Hypothalamus (tissue), 51 donors: Measurements from ENCODE around the gene ABCA4.

Source experiments
- DNase-seq, 51 donors: peaks; one replicate each; lab custom pipeline; 2025; lab: John Stamatoyannopoulos, UW

ABCA4 gene

DNA sequence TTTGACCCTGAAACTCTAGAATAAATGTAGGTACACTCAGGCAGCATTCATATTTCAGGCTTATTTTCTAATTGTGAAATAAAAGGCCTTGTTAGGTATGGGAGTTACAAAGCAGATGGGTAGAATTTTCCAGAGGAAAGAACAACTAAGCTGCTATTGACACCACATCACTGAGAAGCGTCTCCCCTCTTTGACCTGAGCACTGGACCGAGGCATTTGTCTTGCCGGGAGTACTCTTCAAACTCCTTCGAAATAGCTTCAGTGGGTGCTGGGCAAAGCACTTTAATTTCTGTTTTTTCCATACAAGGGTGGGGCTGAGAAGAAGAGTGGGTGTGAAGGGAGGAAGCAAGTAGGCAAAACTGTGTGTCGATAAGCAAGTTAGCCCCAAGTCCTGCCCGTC is 36.4 kb downstream of the ABCA4 start:
- no peak for DNase-seq

GRCh38 chr1:94084085-94084484 is 36.9 kb downstream of the ABCA4 start:
- DNase-seq = no peak

DNA sequence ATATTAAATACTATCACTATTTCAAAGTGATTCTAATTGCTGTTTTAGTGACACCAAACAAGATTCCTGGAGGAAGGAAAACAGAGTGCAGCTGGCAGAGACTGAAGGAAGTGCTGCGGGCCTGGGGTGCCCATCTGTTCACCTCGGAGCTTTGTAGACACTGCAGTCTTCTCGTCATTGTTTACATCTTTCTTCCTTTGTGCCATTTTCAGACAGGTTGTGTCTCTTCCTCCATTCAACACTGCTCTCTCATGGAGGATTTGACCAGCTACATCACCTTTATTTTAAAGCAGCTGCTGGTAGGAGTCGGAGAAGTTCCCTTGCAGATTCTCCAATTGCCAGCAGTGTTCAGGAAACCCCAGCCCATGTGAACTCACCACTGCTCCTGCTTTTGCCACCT is 37.3 kb downstream of the ABCA4 start:
- DNase-seq = no peak

- DNase-seq = no peak
Observed at GRCh38 chr1:94081566-94082344, 39.2 kb downstream of the ABCA4 start.

DNA sequence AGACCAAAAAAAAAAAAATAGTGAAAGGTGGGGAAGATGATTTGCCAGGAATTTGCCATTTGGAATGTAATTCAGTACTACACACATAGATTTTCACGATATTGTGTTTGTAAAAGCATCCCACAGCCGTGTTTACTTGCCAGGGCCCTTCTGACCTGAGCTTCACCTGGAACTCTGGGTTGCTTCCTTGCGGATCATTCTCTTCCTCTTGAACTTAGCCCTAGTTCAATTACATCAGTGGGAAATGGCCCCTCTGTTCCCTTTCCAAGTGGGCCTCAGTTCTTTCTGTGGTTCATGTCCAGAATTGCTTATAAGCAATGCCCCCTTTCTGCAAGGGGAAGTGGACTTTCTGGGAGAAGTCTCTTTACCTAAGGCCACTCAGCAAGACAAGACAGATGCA is 41.0 kb downstream of the ABCA4 start:
- no peak for DNase-seq

DNA sequence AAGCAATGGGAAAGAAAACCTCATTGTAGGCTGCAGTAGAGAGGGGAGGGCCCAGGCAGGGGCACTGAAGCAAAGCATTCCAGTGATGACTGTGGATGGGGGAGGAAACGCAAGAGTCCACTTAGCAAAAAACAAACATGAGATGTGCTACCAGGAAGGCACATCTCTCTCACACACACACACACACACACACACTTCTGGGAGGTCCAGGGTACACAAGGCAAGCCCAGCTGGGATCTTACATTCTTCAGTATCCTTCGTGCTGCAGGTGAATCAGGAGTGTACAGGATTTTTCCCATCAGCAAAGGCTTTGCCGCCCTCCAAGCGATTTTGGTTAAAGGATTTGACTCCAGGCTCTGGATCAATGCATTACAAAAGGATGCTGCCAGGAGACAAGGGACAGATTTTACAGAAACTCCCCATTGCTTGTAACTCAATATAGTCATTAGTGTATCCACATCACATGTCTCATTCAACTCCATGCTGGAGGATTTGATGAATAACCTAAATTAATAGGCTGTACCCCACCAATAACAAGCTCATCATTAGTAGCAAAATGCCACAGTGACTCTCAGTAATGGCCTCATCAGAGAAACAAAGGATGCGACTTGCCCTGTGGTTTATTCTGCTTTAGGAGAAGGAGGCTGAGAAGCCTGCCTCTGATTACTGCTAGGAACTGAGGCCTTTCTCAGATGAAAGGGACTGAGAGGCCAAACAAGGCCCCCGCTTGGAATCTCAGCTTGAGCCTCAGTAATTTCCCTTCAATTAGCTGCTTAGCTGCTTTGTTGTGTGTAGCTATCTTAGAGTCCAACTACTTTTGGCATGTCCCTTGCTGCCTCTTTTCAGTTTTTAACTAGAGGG is 41.6 kb downstream of the ABCA4 start:
- DNase-seq = no peak

- no peak for DNase-seq
Observed at GRCh38 chr1:94072840-94073522, 48.0 kb downstream of the ABCA4 start.

- no peak for DNase-seq
Observed at GRCh38 chr1:94071976-94072375, 49.0 kb downstream of the ABCA4 start.

DNA sequence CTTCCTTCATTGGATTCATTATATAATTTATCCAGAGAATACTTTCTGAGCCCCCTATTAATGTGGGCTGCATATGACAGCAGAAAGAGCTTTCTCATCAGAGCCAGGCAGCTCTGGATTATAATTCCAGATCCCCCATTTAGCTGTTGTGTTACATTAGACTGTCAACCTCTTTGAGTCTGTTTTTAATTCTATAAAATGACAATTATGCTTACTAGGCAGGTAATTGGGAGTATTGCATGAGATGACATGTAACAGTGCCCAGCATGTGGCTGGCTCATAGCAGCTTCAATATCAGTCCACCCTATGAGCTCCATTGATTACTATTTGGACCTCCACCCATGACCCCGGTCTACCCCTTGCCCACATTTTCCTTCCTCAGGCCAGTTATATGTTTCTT is 49.6 kb downstream of the ABCA4 start:
- DNase-seq = no peak

DNA sequence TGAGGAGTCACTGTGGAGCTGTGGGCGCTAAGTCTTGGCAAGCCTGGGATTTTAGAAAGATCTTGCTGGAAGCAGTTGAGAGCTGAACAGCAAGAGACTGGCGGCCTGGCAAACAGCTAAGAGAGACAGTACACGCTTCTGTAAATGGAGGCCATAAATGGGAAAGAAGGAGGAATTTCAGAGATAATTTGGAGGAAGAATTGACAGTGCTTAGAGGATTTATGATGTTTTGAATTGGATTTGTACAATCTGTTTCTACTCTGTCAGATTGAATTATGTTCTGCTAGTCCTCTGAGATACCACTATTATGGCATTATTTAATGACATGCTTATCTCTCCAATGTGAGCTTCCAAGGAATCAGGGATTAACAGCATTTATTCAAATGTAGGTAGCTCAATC is 50.1 kb downstream of the ABCA4 start:
- no peak for DNase-seq

GRCh38 chr1:94069919-94070285 is 51.0 kb downstream of the ABCA4 start:
- no peak for DNase-seq

GRCh38 chr1:94068999-94069918 is 51.7 kb downstream of the ABCA4 start:
- peak in 1 of 51 donors; percentile 2 for DNase-seq

DNA sequence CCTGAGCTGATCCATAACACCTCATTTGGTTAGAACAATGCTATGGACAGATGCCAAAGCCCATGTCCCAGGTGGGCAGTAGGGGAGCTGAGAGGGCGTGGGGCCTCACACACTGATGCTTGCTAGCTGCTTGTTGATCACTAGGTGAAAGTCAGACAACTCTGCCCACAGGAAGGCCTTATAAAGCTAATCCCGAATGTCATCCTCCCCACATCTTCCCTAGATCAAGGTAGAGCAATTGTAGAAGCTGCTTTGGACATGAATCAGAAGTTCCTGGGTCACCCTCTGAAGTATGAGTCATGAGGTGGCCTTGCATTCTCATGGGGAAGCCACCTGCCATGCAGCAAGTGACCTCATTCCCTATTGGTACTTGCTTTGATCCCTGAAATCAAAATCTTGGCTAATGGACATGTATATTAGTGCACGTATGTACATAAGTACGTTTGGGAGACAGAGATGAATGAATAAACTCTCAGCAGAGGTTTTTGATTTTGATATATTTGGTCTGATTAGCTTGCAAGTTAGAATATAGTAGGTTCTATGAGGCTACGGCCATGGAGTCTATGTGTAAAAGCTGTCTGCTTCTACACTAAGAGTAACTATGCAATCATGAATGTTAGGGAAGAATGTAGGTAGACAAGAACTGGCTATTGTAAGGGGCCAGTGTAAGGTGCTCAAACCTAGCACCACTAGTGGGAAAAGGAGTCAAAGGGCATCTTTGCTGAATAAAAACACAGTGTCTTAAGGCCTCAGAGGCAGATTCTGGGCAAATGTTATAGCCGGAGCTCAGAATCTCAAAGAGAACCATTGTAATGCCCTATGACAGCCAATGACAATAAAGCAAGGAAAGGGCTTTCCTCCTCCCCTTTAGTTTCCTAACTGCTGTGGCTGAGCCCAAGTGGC is 52.6 kb downstream of the ABCA4 start:
- DNase-seq = no peak

DNA sequence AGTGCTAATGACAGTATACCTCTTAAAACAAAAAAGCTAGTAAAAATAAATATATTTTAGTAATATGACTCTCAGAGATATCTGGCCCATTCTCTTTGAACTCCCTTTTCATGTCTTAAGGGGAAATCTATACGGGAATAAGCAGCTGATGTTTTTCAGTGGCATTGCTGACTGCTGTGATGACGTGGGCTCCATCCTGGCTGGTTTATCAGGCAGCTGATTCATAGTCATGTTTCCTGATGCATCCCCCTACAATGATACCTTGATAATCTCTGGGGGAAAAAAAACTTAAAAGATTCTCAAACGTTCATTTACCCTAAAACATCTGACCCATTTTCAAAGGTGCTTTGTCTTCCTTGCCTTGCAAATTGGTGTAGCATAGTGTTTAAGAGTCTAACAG is 53.8 kb downstream of the ABCA4 start:
- no peak for DNase-seq

- peak in 3 of 51 donors; percentile 1 to 6 (median 4) for DNase-seq
Observed at GRCh38 chr1:94063379-94063778, 57.6 kb downstream of the ABCA4 start.

DNA sequence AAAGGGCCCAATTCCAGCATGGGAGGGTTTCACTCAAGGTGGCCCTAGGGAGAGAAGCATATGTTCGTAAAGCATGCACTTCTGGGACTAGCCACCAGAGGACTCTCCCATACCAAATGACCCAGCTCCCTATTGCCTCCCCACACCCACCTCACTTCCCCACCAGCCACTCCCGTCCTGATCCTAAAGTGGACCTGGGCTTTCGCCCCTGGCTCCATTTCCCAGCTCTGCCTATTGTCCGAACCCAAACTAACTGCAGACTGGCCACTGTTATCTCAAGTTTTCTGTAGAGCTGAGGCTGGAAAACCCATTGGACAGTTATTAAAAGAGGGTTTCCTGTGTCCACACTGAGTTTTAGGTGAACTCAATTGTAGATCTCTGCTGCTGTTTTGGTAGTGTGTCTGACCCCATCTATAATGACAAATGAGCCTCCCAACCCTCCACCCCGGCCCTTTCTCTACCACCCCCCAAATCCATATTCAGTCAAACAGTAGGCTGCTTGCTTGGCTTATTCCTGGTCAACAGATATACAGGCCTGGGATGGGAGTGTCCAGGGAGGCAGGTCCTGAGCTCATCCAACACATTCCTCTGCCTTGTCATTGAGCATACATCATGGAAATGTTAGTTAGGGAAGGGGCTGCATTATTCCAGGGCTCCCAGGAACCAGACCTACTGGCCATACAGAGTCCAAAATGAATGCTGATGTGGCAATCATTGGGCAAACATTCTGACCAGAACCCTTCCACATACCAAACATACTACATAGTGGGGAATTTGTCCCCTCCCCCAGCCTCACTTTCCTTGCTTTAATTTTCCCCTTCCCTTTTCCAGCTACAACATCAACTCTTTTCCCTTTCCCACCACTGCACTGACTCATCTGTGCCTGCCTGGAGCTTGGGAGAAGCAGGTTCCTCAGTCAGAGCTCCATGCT is 59.2 kb downstream of the ABCA4 start:
- DNase-seq = peak in 32 of 51 donors; percentile 10 to 59 (median 36)

DNA sequence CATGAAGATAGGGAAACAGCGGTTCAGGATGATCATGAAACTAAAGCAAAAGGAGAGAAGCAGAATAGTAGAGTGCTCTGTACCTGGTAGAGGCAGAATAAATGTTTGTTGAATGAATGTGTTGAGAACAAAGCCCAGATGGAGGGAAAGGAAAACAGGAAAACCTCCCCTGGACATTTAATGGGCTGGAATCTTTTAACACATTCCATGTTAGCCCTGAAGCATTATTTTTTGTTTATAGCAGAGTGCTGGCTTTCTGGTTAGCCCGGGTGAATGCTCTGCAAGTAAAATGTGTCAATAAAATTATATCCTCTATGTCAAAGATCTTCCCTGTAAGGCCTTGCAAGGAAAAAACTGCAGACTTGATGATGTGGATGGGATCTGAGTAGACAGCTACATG is 60.2 kb downstream of the ABCA4 start:
- DNase-seq = no peak

DNA sequence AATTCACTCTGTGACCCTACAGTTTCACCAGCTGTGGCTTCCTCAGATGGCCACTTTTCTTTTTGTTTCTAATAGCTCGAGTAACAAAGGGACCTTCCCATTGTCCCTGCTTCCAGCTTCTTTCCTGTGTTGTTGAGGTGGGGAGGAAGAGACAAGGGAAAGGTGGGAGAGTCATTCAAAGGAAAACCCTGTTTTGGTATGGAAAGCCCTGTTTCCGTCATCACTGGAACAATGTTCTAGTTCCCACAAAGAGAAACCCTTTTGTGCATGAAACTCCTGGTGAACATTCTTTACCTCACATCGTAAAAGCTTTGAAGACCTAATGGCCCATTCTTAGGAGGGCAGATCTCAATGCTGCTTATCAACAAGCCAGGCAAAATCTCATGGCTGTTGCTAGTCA is 62.2 kb downstream of the ABCA4 start:
- DNase-seq = no peak
